NT2/D1 (cell line): ENCODE results near the gene ATP10A.

Experiments used
- YY1 ChIP-seq: IDR thresholded peaks from 2 replicates; pipeline ENCODE4 v1.6.1; 2011; ENCODE audit not compliant: insufficient read length, insufficient read depth
- ZNF274 ChIP-seq: IDR thresholded peaks from 2 replicates; pipeline ENCODE4 v1.6.1; 2011; ENCODE audit warnings: mild to moderate bottlenecking, low read depth, low read length

GRCh38 chr15:25783607-25784540, 79.3 kb downstream of the ATP10A start:
- no peak for TF ChIP-seq YY1
- no peak for TF ChIP-seq ZNF274
